ENCODE measurements around the gene SKA3. TPM values are rescaled to one million over a fixed set of nuclear protein-coding genes. Genes with fewer than 3 reads are reported as not detected.
"Not testable (repeated sequence)": the region's sequence is repeated elsewhere in the genome, so short reads cannot be mapped to it uniquely, and the experiment has no call there.

SKA3 gene
- total RNA-seq, 1 donor from 2014 or later: 36.0 TPM

DNA sequence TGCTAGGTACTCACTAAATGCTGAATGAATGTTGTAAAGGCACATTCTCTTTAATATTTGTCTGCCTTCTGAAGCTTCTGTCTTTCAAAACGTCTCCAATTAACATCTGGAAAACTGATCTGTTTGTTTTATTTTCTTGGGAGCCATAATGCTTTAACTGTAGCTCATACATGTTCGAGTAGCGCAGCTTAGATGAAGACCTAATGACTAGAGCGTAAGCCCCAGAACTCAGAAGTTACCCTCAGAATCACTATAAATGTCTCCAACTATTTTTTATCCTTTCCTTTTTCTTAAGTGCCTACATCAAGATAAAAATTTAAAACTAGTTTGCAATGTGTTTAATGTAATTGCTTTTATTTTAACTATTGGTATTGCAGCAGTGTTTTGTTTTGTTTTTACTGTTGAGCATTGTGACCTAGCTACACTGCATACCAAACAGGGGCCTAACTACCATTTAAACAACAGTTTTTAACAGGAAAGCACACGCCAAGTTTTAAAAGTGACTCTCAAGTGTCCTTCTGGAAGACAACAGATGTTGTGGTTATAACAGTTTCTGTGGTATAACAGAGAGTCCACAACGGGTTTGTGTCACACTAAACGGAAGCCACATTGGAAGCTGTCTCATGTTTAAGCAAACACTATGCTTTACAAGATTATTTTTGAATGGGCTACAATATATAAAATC lies 42.1 kb upstream of the SKA3 start:
- Mint-ChIP-seq H3K9me3 (peaks cover 8% of the 10 kb centered on the region), H3K4me1 (no peaks in the 10 kb centered on the region), H3K4me3 (no peak overlapping the region), H3K36me3 (ENCODE audit: low read depth) (peaks cover 6% of the 10 kb centered on the region), H3K27ac (ENCODE audit: unreplicated experiment) (no peak overlapping the region), H3K27me3 (ENCODE audit: low read depth) (no peaks in the 10 kb centered on the region)
- TF ChIP-seq, protein P1, sequence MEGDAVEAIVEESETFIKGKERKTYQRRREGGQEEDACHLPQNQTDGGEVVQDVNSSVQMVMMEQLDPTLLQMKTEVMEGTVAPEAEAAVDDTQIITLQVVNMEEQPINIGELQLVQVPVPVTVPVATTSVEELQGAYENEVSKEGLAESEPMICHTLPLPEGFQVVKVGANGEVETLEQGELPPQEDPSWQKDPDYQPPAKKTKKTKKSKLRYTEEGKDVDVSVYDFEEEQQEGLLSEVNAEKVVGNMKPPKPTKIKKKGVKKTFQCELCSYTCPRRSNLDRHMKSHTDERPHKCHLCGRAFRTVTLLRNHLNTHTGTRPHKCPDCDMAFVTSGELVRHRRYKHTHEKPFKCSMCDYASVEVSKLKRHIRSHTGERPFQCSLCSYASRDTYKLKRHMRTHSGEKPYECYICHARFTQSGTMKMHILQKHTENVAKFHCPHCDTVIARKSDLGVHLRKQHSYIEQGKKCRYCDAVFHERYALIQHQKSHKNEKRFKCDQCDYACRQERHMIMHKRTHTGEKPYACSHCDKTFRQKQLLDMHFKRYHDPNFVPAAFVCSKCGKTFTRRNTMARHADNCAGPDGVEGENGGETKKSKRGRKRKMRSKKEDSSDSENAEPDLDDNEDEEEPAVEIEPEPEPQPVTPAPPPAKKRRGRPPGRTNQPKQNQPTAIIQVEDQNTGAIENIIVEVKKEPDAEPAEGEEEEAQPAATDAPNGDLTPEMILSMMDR (conservative IDR thresholded peaks at IDR 0.05): no peak
- DNase-seq (ENCODE audit: low read depth, low spot score): no peak

DNA sequence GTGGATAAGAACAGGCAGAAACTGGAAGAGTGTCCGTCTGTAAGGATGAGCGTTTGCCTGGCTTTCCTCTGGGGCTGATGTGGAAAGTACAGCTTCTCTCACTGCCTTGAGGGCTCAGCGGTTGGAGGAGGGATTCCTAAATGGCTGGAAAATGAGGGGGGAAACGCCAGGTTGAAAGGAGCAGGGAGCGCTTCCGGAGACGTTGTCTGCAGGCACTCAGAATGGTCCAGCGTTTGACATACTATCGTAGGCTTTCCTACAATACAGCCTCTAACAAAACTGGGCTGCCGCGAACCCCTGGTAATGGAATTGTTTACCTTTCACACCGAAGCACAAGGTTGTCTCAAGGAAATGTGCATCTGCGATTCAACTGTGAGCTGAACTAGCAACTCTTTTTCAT lies 40.0 kb upstream of the SKA3 start:
- TF ChIP-seq, protein P1 (conservative IDR thresholded peaks at IDR 0.05): no peak
- Mint-ChIP-seq H3K4me3 (no peak overlapping the region), H3K9me3 (peaks cover 11% of the 10 kb centered on the region), H3K27me3 (ENCODE audit: low read depth) (peaks cover 5% of the 10 kb centered on the region), H3K27ac (ENCODE audit: unreplicated experiment) (no peak overlapping the region), H3K4me1 (no peaks in the 10 kb centered on the region), H3K36me3 (ENCODE audit: low read depth) (no peaks in the 10 kb centered on the region)
- DNase-seq (ENCODE audit: low read depth, low spot score): no peak

DNA sequence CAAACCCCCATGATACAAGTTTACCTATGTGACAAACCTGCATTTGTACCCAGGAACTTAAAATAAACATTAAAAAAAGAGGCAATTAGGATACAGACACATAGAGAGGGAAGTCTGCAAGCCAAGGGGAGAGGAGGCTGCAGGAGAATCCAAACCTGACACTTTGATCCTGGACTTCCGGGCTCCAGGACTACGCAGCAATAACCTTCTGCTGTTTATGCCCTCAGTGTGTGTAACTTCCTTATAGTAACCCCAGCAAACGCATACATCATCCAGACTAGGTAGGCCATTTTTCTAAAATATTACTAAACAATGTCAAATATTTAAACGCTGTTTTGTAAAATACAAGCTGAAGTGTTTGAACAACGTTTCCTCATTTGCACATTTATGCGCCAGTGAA lies 39.1 kb upstream of the SKA3 start:
- H3K4me3 Mint-ChIP-seq; H3K4me1 Mint-ChIP-seq; H3K36me3 Mint-ChIP-seq (ENCODE audit: low read depth); DNase-seq (ENCODE audit: low read depth, low spot score); H3K27me3 Mint-ChIP-seq (ENCODE audit: low read depth); H3K27ac Mint-ChIP-seq (ENCODE audit: unreplicated experiment): not testable (repeated sequence)
- H3K9me3 Mint-ChIP-seq: peaks cover 11% of the 10 kb centered on the region

DNA sequence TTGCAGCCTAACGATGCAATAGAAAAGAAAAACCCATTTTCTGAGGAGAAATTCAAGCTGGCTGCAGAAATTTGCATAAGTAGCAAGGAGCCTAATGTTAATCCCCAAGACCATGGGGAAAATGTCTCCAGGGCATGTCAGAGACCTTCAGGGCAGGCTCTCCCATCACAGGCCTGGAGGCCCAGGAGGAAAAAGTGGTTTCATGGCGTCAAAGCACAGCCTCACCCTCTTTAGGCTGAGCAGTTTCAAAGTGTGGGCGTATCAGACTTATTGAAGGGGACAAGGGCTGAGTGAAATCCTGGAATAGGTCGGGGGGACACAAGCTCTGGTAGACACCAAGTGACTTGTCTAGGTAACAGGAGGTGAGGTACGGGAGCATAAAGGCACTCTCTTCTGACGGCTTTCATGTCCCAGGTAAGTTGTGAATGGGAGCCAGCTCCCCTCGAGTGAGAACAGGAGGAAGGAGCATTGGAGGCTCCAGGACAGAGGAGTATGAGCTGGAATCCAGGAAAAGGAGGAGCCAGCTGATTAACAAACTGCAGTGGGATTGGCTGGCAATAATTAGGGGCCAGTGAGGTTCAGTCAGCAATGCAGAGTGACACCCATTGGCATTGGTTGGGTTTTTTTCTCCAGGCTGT lies 35.9 kb upstream of the SKA3 start:
- Mint-ChIP-seq H3K9me3 (peaks cover 14% of the 10 kb centered on the region), H3K27me3 (ENCODE audit: low read depth) (peaks cover 9% of the 10 kb centered on the region), H3K4me1 (no peaks in the 10 kb centered on the region), H3K36me3 (ENCODE audit: low read depth) (no peaks in the 10 kb centered on the region), H3K4me3 (no peak overlapping the region), H3K27ac (ENCODE audit: unreplicated experiment) (no peak overlapping the region)
- TF ChIP-seq, protein P1 (conservative IDR thresholded peaks at IDR 0.05): no peak
- DNase-seq (ENCODE audit: low read depth, low spot score): no peak

DNA sequence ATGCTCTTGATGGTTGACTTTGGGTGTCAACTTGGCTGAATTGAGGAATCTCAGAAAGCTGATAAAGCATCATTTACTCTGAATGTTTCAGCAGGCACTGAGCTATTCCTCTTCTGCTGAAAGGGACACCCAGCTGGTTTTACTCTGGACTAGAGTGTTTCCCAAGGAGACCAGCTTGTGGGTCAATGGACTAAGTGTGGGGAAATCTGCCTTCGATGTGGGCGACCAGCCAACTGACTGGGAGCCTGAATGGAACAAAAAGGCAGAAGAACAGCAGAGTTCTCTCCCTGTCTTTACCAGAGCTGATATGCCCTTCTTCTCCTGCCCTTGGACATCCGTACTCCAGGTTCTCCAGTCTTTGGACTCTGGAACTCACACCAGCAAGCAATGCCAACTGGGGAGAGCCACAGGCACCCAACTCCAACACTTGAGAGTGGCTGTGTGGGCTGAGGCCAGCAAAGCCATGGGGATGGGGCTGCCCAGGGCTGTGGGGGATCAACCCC lies 32.4 kb upstream of the SKA3 start:
- Mint-ChIP-seq H3K27me3 (ENCODE audit: low read depth) (peaks cover 9% of the 10 kb centered on the region), H3K27ac (ENCODE audit: unreplicated experiment) (no peak overlapping the region), H3K9me3 (peaks cover 16% of the 10 kb centered on the region), H3K4me1 (no peaks in the 10 kb centered on the region), H3K4me3 (no peak overlapping the region), H3K36me3 (ENCODE audit: low read depth) (no peaks in the 10 kb centered on the region)
- TF ChIP-seq, protein P1 (conservative IDR thresholded peaks at IDR 0.05): no peak
- DNase-seq (ENCODE audit: low read depth, low spot score): no peak
